Fibroblast of villous mesenchyme (primary cell): ENCODE measurements around the gene CDKL1. TPM values are rescaled to one million over a fixed set of nuclear protein-coding genes. Genes with fewer than 3 reads are reported as not detected.
"Not testable (repeated sequence)": the region's sequence is repeated elsewhere in the genome, so short reads cannot be mapped to it uniquely, and the experiment has no call there.

Experiments
- DNase-seq: peaks from one replicate; pipeline ENCODE4 v3.0.0-alpha.2; 2010; ENCODE audit warnings: low read depth
- H3K4me3 ChIP-seq: 2 replicates; pipeline ENCODE4 v1.5.1; 2011; ENCODE audit warnings: low read depth, mild to moderate bottlenecking, low read length
- total RNA-seq: library from RNA; depleted of rRNA; stranded (reverse); fragments of >200 nt; gene quantifications from 2 replicates; pipeline ENCODE4 v1.2.3, GENCODE V29; 2012
- TF ChIP-seq, protein P1 (sequence below): IDR thresholded peaks from 2 replicates; pipeline ENCODE4 v1.5.1; 2012; ENCODE audit warnings: low read depth, mild to moderate bottlenecking, low read length; ENCODE audit not compliant: insufficient read depth

Gene CDKL1
- total RNA-seq, 1 donor, result 12.1 TPM

- TF ChIP-seq, protein P1, sequence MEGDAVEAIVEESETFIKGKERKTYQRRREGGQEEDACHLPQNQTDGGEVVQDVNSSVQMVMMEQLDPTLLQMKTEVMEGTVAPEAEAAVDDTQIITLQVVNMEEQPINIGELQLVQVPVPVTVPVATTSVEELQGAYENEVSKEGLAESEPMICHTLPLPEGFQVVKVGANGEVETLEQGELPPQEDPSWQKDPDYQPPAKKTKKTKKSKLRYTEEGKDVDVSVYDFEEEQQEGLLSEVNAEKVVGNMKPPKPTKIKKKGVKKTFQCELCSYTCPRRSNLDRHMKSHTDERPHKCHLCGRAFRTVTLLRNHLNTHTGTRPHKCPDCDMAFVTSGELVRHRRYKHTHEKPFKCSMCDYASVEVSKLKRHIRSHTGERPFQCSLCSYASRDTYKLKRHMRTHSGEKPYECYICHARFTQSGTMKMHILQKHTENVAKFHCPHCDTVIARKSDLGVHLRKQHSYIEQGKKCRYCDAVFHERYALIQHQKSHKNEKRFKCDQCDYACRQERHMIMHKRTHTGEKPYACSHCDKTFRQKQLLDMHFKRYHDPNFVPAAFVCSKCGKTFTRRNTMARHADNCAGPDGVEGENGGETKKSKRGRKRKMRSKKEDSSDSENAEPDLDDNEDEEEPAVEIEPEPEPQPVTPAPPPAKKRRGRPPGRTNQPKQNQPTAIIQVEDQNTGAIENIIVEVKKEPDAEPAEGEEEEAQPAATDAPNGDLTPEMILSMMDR, result no peak
These were observed 17.1 kb downstream of the CDKL1 start for GRCh38 chr14:50379563-50379962.

GRCh38 chr14:50377550-50378085 lies 19.1 kb downstream of the CDKL1 start:
- TF ChIP-seq, protein P1, result no peak
- H3K4me3 ChIP-seq, result no peak overlapping the region
- no peak for DNase-seq

More at GRCh38 chr14:50379563-50379962, 17.1 kb downstream of the CDKL1 start:
- no peak for DNase-seq
- H3K4me3 ChIP-seq, result no peak overlapping the region

DNA sequence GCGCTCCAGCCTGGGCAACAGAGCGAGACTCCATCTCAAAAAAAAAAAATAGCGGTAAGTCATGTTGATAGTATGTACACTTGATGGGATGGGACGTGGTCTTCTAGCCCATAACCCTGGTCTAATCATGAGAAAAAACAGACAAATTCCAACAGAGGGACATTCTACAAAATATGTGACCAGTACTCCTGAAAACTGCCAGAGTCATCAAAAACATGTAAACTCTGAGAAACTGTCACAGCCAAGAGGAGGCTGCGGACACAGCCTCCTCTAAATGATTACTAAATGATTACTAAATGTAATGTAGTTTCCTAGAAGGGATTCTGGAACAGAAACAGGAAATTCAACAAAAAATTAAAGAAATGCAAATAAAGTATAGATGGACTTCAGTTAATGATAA lies 20.9 kb downstream of the CDKL1 start:
- TF ChIP-seq, protein P1, result no peak
- DNase-seq, result no peak

GRCh38 chr14:50373959-50374358 lies 22.7 kb downstream of the CDKL1 start:
- DNase-seq, result no peak
- no peak overlapping the region for H3K4me3 ChIP-seq
- TF ChIP-seq, protein P1, result no peak

More for the DNA sequence above, 20.9 kb downstream of the CDKL1 start:
- H3K4me3 ChIP-seq, result no peak overlapping the region

GRCh38 chr14:50371546-50371945 lies 25.1 kb downstream of the CDKL1 start:
- H3K4me3 ChIP-seq, result no peak overlapping the region
- TF ChIP-seq, protein P1, result no peak
- no peak for DNase-seq

DNA sequence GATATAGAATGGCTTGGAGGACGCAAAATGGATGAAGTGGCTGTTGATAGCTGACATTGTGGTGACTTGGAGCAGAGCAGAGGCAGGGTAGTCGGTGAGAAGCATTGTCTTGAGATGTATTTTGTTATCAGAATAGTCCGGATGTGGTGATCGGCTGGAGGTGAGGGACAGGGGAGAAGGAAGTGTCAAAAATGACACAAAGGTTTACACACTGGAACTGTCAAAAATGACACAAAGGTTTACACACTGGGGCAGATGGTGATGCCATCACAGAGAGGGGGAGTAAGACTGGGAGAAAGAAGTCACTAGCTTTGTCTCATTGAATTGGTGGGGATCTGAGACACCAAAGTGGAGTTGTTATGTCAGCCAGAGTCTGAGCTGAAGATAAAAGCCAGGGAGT lies 30.1 kb downstream of the CDKL1 start:
- no peak overlapping the region for H3K4me3 ChIP-seq
- DNase-seq, result no peak
- TF ChIP-seq, protein P1, result no peak

- TF ChIP-seq, protein P1, result no peak
- no peak for DNase-seq
- no peak overlapping the region for H3K4me3 ChIP-seq
These were observed 30.6 kb downstream of the CDKL1 start for GRCh38 chr14:50366115-50366514.

- not testable (repeated sequence) for H3K4me3 ChIP-seq, DNase-seq
These were observed 31.1 kb downstream of the CDKL1 start for GRCh38 chr14:50365572-50365971.
